DLD1 (cell line): ENCODE data around the gene ARMH1.
"Not testable (repeated sequence)": the region's sequence is repeated elsewhere in the genome, so short reads cannot be mapped to it uniquely, and the experiment has no call there.

Experiments
- in situ Hi-C: cut with HindIII; loops from 2 replicates; pipeline ENCODE4 v1.10.0; 2017; ENCODE audit warnings: low sequenced_read_pairs

ARMH1 gene

DNA sequence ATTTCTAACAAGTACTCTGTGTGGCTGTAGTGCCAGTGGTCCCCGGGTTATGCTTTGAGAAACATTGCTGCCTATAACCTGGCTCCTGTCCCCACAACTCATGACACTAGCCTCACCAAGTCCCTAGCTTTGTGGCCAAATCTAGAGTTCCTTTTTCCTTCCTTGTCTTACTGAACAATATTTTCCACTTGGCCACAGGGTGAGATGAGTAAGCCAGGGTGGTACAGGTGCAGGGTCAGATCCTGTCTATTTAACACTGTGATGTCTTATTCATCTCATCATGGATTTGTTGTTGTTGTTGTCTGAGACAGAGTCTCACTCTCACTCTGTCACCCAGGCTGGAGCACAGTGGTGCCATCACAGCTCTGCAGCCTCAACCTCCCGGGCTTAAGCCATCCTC is 18.6 kb downstream of the ARMH1 start:
- in situ Hi-C loops = no loop called here

- in situ Hi-C loops = no loop called here
Observed at GRCh38 chr1:44693900-44694299, 19.4 kb downstream of the ARMH1 start.

- in situ Hi-C loops = no loop called here
Observed at GRCh38 chr1:44694863-44695478, 20.5 kb downstream of the ARMH1 start.

GRCh38 chr1:44695671-44696070 is 21.2 kb downstream of the ARMH1 start:
- in situ Hi-C loops = no loop called here

DNA sequence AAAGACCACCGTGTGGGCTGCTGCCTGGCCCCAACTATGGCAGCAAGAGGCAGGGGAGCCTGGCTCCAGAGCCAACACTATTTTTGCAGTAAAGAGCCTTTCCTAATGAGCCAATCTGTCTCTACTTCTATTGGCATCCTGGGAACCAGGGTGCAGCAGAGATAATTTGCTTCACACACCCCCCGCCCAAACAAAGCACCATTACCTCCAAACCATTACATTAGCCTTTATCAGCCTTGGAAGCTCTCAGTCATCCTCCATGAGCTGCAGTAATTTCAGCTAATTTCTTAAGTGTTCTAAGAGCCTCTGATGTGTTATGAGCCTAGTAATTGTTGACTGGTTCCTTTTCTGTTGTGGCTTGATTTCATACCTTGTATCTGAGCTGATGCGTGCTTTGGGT is 21.6 kb downstream of the ARMH1 start:
- in situ Hi-C loops = no loop called here

GRCh38 chr1:44696789-44697345 is 22.4 kb downstream of the ARMH1 start:
- in situ Hi-C loops = no loop called here

DNA sequence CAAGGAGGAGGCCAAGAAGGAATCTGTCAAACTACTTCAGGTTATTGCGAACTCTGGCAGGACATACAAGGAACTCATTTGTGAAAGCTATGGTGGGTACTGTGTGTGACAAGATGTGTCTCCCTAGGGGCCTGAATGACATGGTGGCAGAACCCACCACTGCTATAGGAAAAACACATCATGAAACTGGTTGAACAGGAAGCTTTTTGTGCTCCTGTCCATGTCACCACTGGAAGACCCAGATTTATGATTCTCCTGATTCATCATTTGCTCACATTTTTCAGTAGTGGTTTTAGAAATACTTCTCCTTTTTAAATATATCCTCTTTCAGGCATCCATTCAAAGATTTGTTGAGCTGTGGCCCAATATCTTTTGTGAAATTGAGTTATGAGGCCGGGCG is 23.6 kb downstream of the ARMH1 start:
- in situ Hi-C loops = no loop called here

DNA sequence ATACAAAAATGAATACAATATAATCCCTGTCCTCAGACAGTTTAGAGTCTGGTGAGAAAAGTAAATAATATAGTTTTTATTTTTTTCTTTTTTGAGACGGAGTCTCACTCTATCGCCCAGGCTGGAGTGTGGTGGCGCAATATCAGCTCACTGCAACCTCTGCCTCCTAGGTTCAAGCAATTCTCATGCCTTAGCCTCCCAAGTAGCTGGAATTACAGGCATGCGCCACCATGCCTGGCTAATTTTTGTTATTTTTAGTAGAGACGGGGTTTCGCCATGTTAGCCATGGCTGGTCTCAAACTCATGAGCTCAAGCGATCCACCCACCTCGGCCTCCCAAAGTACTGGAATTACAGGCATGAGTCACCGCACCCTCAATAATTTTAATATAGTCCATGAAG is 24.9 kb downstream of the ARMH1 start:
- in situ Hi-C loops = not testable (repeated sequence)

GRCh38 chr1:44700573-44700972 is 26.1 kb downstream of the ARMH1 start:
- in situ Hi-C loops = no loop called here

GRCh38 chr1:44701141-44701573 is 26.6 kb downstream of the ARMH1 start:
- in situ Hi-C loops = no loop called here

- in situ Hi-C loops = no loop called here
Observed at GRCh38 chr1:44705470-44705869, 31.0 kb downstream of the ARMH1 start.

DNA sequence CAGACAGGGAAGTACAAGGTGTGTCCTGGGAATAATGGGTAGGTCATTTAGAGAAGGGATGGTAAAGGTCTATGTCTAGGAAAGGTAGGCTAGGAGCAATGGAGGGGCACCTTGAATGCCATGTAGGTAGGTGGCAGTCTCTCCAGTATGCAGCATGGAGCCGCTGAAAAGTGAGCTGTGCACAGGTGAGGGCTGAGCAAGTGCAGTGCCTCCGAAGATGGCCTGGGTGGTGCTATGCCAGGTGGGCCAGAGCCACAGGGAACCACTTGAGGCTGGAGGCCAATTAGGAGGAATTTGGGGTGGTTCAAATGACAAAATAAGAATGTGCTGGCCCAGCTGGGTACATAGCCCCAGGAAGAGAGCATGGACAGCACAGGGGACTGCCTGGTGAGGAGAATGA is 31.4 kb downstream of the ARMH1 start:
- in situ Hi-C loops = no loop called here

GRCh38 chr1:44707112-44707881 is 32.8 kb downstream of the ARMH1 start:
- in situ Hi-C loops = no loop called here

DNA sequence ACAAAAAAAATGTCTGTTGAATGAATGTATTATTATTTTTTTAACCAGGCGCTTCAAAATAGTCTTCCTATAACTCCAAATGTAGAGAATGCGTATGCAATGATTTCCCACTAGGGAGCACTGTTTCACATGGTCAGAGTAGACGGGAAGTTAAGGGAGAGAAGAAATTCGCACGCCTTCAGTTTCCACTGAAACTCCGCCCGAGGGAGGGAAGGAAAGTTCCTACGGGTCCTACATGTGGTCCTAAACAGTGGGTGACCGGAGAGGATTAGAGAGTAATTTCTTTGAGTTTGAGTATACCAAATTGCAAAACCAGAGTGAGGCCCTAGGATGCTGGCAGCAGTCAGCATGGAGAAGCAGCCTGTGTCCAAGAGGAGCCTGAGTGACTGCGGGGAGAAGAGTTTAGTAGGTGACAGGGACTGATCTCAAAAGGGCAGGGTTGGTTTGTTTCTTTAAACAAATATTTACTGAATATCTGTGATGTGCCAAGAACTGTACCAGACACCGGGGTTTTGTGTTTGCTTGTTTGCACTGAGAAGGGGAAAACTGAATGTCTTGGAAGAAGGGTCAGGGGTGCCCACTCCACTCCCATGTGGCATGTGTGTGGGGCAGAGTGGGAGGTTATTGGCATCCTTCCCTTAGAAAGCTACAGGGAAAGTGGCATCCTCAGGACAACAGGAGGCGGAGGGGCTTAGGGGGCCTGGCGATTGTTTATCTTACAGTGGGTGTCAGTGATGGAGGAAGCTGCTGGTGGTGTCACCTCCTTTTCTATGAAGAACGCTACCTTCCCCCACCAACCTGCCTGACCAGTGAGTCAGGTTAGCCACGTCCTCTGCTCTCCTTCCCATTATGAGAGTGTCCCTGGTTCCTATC is 33.7 kb downstream of the ARMH1 start:
- in situ Hi-C loops = no loop called here

- in situ Hi-C loops = no loop called here
Observed at GRCh38 chr1:44713321-44713781, 38.8 kb downstream of the ARMH1 start.

DNA sequence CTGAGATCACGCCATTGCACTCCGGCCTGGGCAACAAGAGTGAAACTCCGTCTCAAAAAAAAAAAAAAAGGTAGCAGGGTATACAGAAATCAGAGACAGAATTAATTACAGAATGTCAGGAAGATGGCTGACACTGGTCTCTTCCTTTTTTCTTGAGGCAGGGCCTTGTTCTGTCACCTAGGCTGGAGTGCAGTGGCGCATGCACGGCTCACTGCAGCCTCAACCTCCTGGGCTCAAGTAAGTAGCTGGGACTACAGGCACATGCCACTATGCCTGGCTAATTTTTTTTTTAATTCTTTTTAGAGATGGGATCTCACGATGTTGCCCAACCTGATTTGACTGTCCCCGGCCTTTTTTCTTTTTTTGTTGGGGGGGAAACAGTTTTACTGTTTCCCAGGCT is 40.0 kb downstream of the ARMH1 start:
- in situ Hi-C loops = no loop called here

GRCh38 chr1:44714944-44715571 is 40.5 kb downstream of the ARMH1 start:
- in situ Hi-C loops = no loop called here

- in situ Hi-C loops = no loop called here
Observed at GRCh38 chr1:44717156-44717555, 42.6 kb downstream of the ARMH1 start.

DNA sequence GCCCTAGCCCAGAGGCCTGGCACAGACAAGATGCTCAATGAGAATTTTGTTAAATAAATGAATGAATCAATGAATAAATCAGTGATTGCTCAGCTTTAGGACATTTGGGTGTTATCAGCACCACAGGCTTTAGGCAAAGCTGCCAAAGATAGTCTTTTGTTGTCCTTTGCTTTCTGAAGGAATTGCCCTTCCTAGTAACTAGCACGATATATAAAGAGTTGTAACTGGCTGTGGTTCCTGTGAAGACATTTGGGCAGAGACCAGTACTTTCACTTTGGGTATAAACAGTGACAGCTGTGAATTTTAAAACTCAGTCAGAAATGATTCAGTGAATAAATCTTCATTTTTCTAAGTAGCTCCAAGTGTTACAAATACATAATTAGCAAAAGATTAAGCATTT is 43.1 kb downstream of the ARMH1 start:
- in situ Hi-C loops = no loop called here

DNA sequence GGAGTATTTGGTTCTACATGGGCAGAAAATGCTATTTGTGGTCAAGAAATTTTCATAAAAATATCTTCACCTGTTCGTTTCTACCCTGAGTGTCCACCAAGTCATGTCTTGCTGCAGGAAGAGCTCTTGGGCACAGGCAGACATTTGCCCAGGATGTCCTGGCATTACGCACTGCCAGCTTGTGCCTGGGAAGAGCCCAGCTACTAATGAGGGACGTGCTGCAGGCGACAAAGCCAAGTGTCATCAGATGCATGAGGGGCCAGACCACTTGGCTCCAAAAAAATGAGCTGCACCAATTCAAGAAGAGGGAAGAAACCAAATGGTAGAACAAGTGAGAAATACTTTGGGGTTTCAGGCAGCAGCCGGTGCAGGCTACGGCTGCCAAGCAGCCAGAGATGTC is 43.6 kb downstream of the ARMH1 start:
- in situ Hi-C loops = no loop called here

GRCh38 chr1:44719318-44719717 is 44.8 kb downstream of the ARMH1 start:
- in situ Hi-C loops = no loop called here
